GM23338 (cell line): ENCODE results near the gene DDX39A. TPM values are rescaled to one million over a fixed set of nuclear protein-coding genes. Genes with fewer than 3 reads are reported as not detected.

Source experiments
- ETS1 ChIP-seq: IDR thresholded peaks from 2 replicates; pipeline ENCODE4 v1.6.1; 2016; ENCODE audit warnings: antibody characterized with exemption
- EZH2 ChIP-seq: fragments of 200-600 bp; sonication (generic); IDR thresholded peaks from one replicate; pipeline ENCODE4 v1.8.0; 2017; ENCODE audit warnings: antibody characterized with exemption, mild to moderate bottlenecking, low read depth; ENCODE audit not compliant: unreplicated experiment
- JUNB ChIP-seq: IDR thresholded peaks from one replicate; pipeline ENCODE4 v1.6.1; 2016; ENCODE audit warnings: antibody characterized with exemption; ENCODE audit not compliant: unreplicated experiment
- POLR2AphosphoS5 ChIP-seq: IDR thresholded peaks from 2 replicates; pipeline ENCODE4 v1.6.1; 2016; ENCODE audit warnings: antibody characterized with exemption, low read depth
- STAT1 ChIP-seq: IDR thresholded peaks from one replicate; pipeline ENCODE4 v1.6.1; 2016; ENCODE audit warnings: antibody characterized with exemption; ENCODE audit not compliant: unreplicated experiment
- ZNF462 ChIP-seq: fragments of 250-450 bp; sonication (Bioruptor Pico); IDR thresholded peaks from 2 replicates; pipeline ENCODE4 v1.5.0; 2020; ENCODE audit warnings: mild to moderate bottlenecking, moderate library complexity
- polyA plus RNA-seq: library from polyadenylated mRNA; unstranded; fragments of >200 nt; fragmentation: Nextera tagmentation; extraction: Ambion mirVana; gene quantifications from 2 replicates; pipeline ENCODE4 v1.2.1, GENCODE V29; 2016
- total RNA-seq: library from RNA; depleted of rRNA; stranded (reverse); fragments of >200 nt; shearing (Covaris generic); gene quantifications from 2 replicates; pipeline ENCODE4 v1.2.3, GENCODE V29; 2014
- TF ChIP-seq, protein P1 (sequence below), 2 experiments: fragments of 200-600 bp in 1 of 2; sonication (generic) in 1 of 2; conservative IDR thresholded peaks; 2 replicates each; pipeline versions ENCODE4 v1.5.1 to v1.6.1; 2016 to 2017; ENCODE audit warnings: antibody characterized with exemption in 2 of 2, low read depth in 2 of 2, mild to moderate bottlenecking in 2 of 2, moderate library complexity in 1 of 2

DDX39A gene
- total and polyA plus RNA-seq, 2 experiments from 2014 or later = 195 to 196 TPM

GRCh38 chr19:14393329-14393728 is 25.8 kb downstream of the DDX39A start (continued):
- no peak for TF ChIP-seq ZNF462 (CRISPR knock-in tag)
- TF ChIP-seq EZH2 = no peak
- TF ChIP-seq ETS1 = no peak
- no peak for TF ChIP-seq JUNB
- TF ChIP-seq, protein P1, sequence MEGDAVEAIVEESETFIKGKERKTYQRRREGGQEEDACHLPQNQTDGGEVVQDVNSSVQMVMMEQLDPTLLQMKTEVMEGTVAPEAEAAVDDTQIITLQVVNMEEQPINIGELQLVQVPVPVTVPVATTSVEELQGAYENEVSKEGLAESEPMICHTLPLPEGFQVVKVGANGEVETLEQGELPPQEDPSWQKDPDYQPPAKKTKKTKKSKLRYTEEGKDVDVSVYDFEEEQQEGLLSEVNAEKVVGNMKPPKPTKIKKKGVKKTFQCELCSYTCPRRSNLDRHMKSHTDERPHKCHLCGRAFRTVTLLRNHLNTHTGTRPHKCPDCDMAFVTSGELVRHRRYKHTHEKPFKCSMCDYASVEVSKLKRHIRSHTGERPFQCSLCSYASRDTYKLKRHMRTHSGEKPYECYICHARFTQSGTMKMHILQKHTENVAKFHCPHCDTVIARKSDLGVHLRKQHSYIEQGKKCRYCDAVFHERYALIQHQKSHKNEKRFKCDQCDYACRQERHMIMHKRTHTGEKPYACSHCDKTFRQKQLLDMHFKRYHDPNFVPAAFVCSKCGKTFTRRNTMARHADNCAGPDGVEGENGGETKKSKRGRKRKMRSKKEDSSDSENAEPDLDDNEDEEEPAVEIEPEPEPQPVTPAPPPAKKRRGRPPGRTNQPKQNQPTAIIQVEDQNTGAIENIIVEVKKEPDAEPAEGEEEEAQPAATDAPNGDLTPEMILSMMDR (conservative IDR thresholded peaks at IDR 0.05; ENCODE audit: low read depth in 2 of 2) = no peak
- TF ChIP-seq POLR2AphosphoS5 = no peak
- no peak for TF ChIP-seq STAT1
